ENCODE results near the gene TGFBR3.

Gene TGFBR3

DNA sequence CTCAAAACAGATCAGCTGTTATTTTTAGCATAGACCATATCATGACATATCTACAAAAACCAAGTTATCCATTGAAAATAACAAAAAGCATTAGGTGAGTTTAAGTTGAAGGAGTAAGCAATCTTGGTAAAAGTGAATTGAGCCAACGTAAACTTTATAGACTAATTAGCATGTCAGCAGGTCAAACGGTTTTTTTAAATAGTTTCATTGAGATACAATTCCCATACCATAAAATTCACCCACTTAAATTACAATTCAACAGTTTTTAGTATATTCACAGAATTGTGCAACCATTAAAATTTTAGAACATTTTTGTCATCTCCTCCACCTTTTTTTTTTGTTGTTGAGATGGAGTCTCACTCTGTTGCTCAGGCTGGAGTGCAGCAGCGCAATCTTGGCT, 92.1 kb downstream of the TGFBR3 start:
- Histone ChIP-seq H3K36me3 (replicated peaks) (no peaks in the 10 kb centered on the region), H3K27ac (no peak overlapping the region), H3K27me3 (replicated peaks) (no peaks in the 10 kb centered on the region), H3K4me3 (ENCODE audit: low read depth, low read length) (no peak overlapping the region)
- TF ChIP-seq, protein P1, sequence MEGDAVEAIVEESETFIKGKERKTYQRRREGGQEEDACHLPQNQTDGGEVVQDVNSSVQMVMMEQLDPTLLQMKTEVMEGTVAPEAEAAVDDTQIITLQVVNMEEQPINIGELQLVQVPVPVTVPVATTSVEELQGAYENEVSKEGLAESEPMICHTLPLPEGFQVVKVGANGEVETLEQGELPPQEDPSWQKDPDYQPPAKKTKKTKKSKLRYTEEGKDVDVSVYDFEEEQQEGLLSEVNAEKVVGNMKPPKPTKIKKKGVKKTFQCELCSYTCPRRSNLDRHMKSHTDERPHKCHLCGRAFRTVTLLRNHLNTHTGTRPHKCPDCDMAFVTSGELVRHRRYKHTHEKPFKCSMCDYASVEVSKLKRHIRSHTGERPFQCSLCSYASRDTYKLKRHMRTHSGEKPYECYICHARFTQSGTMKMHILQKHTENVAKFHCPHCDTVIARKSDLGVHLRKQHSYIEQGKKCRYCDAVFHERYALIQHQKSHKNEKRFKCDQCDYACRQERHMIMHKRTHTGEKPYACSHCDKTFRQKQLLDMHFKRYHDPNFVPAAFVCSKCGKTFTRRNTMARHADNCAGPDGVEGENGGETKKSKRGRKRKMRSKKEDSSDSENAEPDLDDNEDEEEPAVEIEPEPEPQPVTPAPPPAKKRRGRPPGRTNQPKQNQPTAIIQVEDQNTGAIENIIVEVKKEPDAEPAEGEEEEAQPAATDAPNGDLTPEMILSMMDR (IDR thresholded peaks at IDR 0.05; ENCODE audit: low read depth, low read length, missing control alignments) = no peak
- in situ Hi-C loops (cut with HindIII; ENCODE audit: low pct_ligation_motif_present, low sequenced_read_pairs) = no loop called here
- no peak for DNase-seq

DNA sequence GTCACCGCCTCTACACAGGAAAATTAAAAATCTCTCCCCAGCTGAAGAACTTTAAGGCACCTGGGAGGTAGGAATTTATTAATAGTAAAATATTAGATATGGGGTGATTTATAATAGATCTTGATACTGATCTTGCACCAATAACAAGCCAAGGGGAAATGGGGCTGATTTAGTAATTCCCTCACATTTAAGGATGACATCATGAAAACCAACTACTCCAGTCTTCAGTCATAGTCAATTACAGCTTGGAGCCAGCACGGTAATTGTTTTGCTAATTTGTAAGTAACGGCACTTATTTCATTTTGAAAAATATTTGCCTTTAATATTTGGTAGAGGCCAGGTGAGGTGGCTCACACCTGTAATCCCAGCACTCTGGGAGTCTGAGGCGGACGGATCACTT, 92.8 kb downstream of the TGFBR3 start:
- TF ChIP-seq, protein P1 (IDR thresholded peaks at IDR 0.05; ENCODE audit: low read depth, low read length, missing control alignments) = no peak
- no peak for DNase-seq
- in situ Hi-C loops (cut with HindIII; ENCODE audit: low pct_ligation_motif_present, low sequenced_read_pairs) = no loop called here
- H3K27me3 ChIP-seq (replicated peaks) = no peaks in the 10 kb centered on the region
- H3K27ac ChIP-seq = no peak overlapping the region
- H3K4me3 ChIP-seq (ENCODE audit: low read depth, low read length) = no peak overlapping the region
- H3K36me3 ChIP-seq (replicated peaks) = no peaks in the 10 kb centered on the region

DNA sequence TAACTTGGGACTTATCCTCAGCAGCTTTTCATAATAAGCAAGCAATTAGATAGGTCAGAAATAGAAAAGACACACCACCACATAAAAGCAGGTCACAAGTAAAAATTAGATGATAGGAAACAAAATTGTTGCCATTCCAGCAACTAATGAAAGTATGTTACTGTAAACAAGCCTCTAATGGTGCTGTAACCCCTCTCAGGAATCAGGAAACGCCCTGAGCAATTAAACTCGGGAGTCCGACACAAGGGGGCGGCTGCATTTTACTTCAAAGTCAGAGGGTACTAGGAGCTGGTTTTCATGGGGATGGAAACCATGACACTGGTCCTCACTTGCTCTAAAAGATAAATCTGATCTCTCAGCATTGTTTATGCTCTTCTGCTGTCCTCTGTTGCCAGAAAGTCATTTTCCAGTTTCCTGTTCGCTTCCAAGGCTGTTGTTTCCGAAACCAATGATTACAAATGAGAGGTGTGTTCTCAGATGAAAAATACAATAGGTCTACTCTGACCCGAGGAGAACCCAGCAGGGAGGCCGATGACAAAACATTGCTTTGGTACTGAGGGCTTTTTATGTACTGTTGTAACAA, 93.4 kb downstream of the TGFBR3 start:
- Histone ChIP-seq H3K27me3 (replicated peaks) (no peaks in the 10 kb centered on the region), H3K27ac (no peak overlapping the region), H3K36me3 (replicated peaks) (no peaks in the 10 kb centered on the region), H3K4me3 (ENCODE audit: low read depth, low read length) (no peak overlapping the region)
- in situ Hi-C loops (cut with HindIII; ENCODE audit: low pct_ligation_motif_present, low sequenced_read_pairs) = no loop called here
- TF ChIP-seq, protein P1 (IDR thresholded peaks at IDR 0.05; ENCODE audit: low read depth, low read length, missing control alignments) = peak; percentile 2
- DNase-seq = no peak

DNA sequence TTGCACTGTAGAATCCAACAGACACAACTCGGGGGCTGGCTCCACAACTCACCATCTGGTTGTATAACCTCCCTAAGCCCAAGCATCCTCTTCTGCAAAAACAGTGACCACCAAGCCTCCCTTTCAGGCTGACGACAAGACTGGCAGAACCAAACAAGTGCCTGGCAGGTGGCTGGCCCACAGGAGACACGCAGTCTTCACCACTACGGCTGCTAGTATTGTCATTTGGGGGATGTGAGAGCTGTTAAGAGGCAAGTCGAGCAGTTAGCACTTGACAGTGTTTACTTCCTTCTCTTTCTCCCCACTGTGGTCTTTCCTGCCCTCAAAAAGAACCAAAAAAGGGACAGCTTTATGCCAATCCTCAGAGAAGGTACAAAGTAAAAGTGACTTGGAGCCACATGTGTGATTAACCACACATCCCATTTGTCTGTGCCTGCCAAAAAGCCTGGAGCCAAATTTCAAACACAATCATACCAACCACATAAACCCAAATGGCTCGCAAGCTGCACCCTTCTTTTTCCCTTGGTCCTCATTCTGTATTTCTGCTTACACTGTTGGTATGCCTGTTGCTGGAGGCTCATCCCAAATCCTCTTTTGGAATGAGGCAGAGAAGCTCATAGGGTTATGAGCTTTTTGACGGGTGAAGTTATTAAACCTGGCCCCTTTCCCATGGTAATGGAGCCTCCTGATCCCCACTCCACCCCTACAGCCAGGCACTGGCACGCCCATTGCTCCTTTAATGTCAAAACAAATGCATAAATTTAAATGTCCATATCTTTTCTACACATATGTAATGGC, 94.1 kb downstream of the TGFBR3 start:
- H3K4me3 ChIP-seq (ENCODE audit: low read depth, low read length) = no peak overlapping the region
- no peak overlapping the region for H3K27ac ChIP-seq
- TF ChIP-seq, protein P1 (IDR thresholded peaks at IDR 0.05; ENCODE audit: low read depth, low read length, missing control alignments) = no peak
- in situ Hi-C loops (cut with HindIII; ENCODE audit: low pct_ligation_motif_present, low sequenced_read_pairs) = no loop called here
- no peaks in the 10 kb centered on the region for H3K27me3 ChIP-seq (replicated peaks)
- no peaks in the 10 kb centered on the region for H3K36me3 ChIP-seq (replicated peaks)
- no peak for DNase-seq

DNA sequence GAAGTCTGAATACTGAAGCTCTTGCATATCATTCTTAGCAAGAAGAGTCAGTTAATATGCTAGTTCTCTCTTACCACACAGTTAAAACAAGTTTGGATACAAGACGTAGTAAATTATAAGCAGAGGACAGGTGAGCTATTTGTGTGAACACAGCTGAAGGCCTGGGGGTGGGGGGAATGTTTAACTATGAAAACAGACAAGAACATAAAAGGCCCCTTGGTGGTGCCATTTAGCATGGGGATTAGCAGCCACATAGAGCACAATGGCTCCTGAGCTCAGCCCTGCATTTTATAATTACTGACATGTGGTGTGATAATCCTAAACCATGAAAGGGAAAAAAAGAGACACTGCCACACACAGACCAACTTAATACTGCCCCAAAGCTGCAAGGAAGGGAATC, 94.8 kb downstream of the TGFBR3 start:
- in situ Hi-C loops (cut with HindIII; ENCODE audit: low pct_ligation_motif_present, low sequenced_read_pairs) = no loop called here
- Histone ChIP-seq H3K36me3 (replicated peaks) (no peaks in the 10 kb centered on the region), H3K27ac (no peak overlapping the region), H3K27me3 (replicated peaks) (no peaks in the 10 kb centered on the region), H3K4me3 (ENCODE audit: low read depth, low read length) (no peak overlapping the region)
- TF ChIP-seq, protein P1 (IDR thresholded peaks at IDR 0.05; ENCODE audit: low read depth, low read length, missing control alignments) = no peak
- DNase-seq = no peak
